GM23338 (cell line): Measurements from ENCODE around the gene SYNDIG1L. TPM values are rescaled to one million over a fixed set of nuclear protein-coding genes. Genes with fewer than 3 reads are reported as not detected.

Experiments used
- ATAC-seq: fragments of 200-7000 bp; cut with Tn5 transposase; 3 replicates; pipeline ENCODE4 v1.9.1; 2020
- DNase-seq: peaks from one replicate; pipeline ENCODE4 v3.0.0-alpha.2; 2015; ENCODE audit warnings: low spot score
- H2AFZ ChIP-seq: fragments of 200-600 bp; sonication (generic); 2 replicates; pipeline ENCODE4 v1.8.0; 2016; ENCODE audit warnings: antibody characterized with exemption, mild to moderate bottlenecking, moderate library complexity
- H3F3A ChIP-seq: fragments of 200-600 bp; sonication (generic); replicated peaks from 2 replicates; pipeline ENCODE4 v1.8.0; 2017; ENCODE audit warnings: antibody characterized with exemption, mixed run types, low read depth
- H3K27ac ChIP-seq: fragments of 200-600 bp; sonication (generic); 2 replicates; pipeline ENCODE4 v1.6.1; 2016; ENCODE audit warnings: low read depth
- H3K27me3 ChIP-seq: fragments of 200-600 bp; sonication (generic); 2 replicates; pipeline ENCODE4 v1.8.0; 2016; ENCODE audit warnings: mild to moderate bottlenecking, mixed run types, moderate library complexity; ENCODE audit not compliant: insufficient read depth
- H3K36me3 ChIP-seq: fragments of 200-600 bp; sonication (generic); 2 replicates; pipeline ENCODE4 v1.8.0; 2016; ENCODE audit warnings: mild to moderate bottlenecking; ENCODE audit not compliant: insufficient read depth
- H3K4me1 ChIP-seq: fragments of 200-600 bp; sonication (generic); 2 replicates; pipeline ENCODE4 v1.8.0; 2016; ENCODE audit warnings: mild to moderate bottlenecking, moderate library complexity; ENCODE audit not compliant: insufficient read depth
- H3K4me2 ChIP-seq: fragments of 200-600 bp; sonication (generic); 2 replicates; pipeline ENCODE4 v1.7.1; 2017; ENCODE audit warnings: mixed run types
- H3K4me3 ChIP-seq: fragments of 200-600 bp; sonication (generic); 2 replicates; pipeline ENCODE4 v1.6.1; 2016; ENCODE audit warnings: mixed run types
- H3K79me2 ChIP-seq: fragments of 200-600 bp; sonication (generic); replicated peaks from 2 replicates; pipeline ENCODE4 v1.8.0; 2017; ENCODE audit warnings: mild to moderate bottlenecking; ENCODE audit not compliant: insufficient read depth
- H3K9me2 ChIP-seq: fragments of 200-600 bp; sonication (generic); 2 replicates; pipeline ENCODE4 v1.8.0; 2017; ENCODE audit not compliant: insufficient read depth
- H4K20me1 ChIP-seq: fragments of 200-600 bp; sonication (generic); replicated peaks from 2 replicates; pipeline ENCODE4 v1.8.0; 2017; ENCODE audit warnings: mild to moderate bottlenecking; ENCODE audit not compliant: insufficient read depth
- H3K27ac Mint-ChIP-seq: 2 replicates; pipeline ENCODE4 v1.8.0; 2020; ENCODE audit warnings: inconsistent platforms, mild to moderate bottlenecking, moderate library complexity, mixed read lengths
- H3K27me3 Mint-ChIP-seq: 3 replicates; pipeline ENCODE4 v1.8.0; 2022; ENCODE audit warnings: low read depth, mild to moderate bottlenecking, moderate library complexity, mixed read lengths, inconsistent platforms; ENCODE audit not compliant: insufficient read depth, poor library complexity
- H3K36me3 Mint-ChIP-seq: 3 replicates; pipeline ENCODE4 v1.8.0; 2021; ENCODE audit warnings: low read depth, mild to moderate bottlenecking, inconsistent platforms, moderate library complexity, mixed read lengths
- H3K4me1 Mint-ChIP-seq: 3 replicates; pipeline ENCODE4 v1.8.0; 2020; ENCODE audit warnings: mild to moderate bottlenecking, inconsistent platforms, mixed read lengths
- H3K4me3 Mint-ChIP-seq: 3 replicates; pipeline ENCODE4 v1.8.0; 2021; ENCODE audit warnings: moderate library complexity, mild to moderate bottlenecking, inconsistent platforms, mixed read lengths
- H3K9me3 Mint-ChIP-seq: 3 replicates; pipeline ENCODE4 v1.8.0; 2020; ENCODE audit warnings: moderate library complexity, mild to moderate bottlenecking, inconsistent platforms, mixed read lengths
- CREB1 ChIP-seq: fragments of 250-450 bp; sonication (Bioruptor Pico); IDR thresholded peaks from 2 replicates; pipeline ENCODE4 v1.5.0; 2020; ENCODE audit warnings: low read depth, mild to moderate bottlenecking, moderate library complexity
- CTCF ChIP-seq, 2 experiments: fragments of 200-600 bp in 1 of 2; sonication (generic) in 1 of 2; conservative IDR thresholded peaks; 2 replicates each; pipeline versions ENCODE4 v1.5.1 to v1.6.1; 2016 to 2017; ENCODE audit warnings: antibody characterized with exemption in 2 of 2, low read depth in 2 of 2, mild to moderate bottlenecking in 2 of 2, moderate library complexity in 1 of 2
- EZH2 ChIP-seq: fragments of 200-600 bp; sonication (generic); IDR thresholded peaks from one replicate; pipeline ENCODE4 v1.8.0; 2017; ENCODE audit warnings: antibody characterized with exemption, mild to moderate bottlenecking, low read depth; ENCODE audit not compliant: unreplicated experiment
- EZH2phosphoT487 ChIP-seq: fragments of 200-600 bp; sonication (generic); IDR thresholded peaks from one replicate; pipeline ENCODE4 v1.8.1; 2018; ENCODE audit warnings: antibody characterized with exemption; ENCODE audit not compliant: unreplicated experiment
- NANOG ChIP-seq: IDR thresholded peaks from 2 replicates; pipeline ENCODE4 v1.6.1; 2016; ENCODE audit warnings: antibody characterized with exemption, borderline replicate concordance
- REST ChIP-seq: IDR thresholded peaks from one replicate; pipeline ENCODE4 v1.6.1; 2018; ENCODE audit warnings: antibody characterized with exemption; ENCODE audit not compliant: unreplicated experiment
- STAT1 ChIP-seq: IDR thresholded peaks from one replicate; pipeline ENCODE4 v1.6.1; 2016; ENCODE audit warnings: antibody characterized with exemption; ENCODE audit not compliant: unreplicated experiment
- ZNF462 ChIP-seq: fragments of 250-450 bp; sonication (Bioruptor Pico); IDR thresholded peaks from 2 replicates; pipeline ENCODE4 v1.5.0; 2020; ENCODE audit warnings: mild to moderate bottlenecking, moderate library complexity
- polyA plus RNA-seq: library from polyadenylated mRNA; unstranded; fragments of >200 nt; fragmentation: Nextera tagmentation; extraction: Ambion mirVana; gene quantifications from 2 replicates; pipeline ENCODE4 v1.2.1, GENCODE V29; 2016
- total RNA-seq: library from RNA; depleted of rRNA; stranded (reverse); fragments of >200 nt; shearing (Covaris generic); gene quantifications from 2 replicates; pipeline ENCODE4 v1.2.3, GENCODE V29; 2014

SYNDIG1L gene
- total and polyA plus RNA-seq, 2 experiments from 2014 or later, result 0.65 to 2.1 TPM

DNA sequence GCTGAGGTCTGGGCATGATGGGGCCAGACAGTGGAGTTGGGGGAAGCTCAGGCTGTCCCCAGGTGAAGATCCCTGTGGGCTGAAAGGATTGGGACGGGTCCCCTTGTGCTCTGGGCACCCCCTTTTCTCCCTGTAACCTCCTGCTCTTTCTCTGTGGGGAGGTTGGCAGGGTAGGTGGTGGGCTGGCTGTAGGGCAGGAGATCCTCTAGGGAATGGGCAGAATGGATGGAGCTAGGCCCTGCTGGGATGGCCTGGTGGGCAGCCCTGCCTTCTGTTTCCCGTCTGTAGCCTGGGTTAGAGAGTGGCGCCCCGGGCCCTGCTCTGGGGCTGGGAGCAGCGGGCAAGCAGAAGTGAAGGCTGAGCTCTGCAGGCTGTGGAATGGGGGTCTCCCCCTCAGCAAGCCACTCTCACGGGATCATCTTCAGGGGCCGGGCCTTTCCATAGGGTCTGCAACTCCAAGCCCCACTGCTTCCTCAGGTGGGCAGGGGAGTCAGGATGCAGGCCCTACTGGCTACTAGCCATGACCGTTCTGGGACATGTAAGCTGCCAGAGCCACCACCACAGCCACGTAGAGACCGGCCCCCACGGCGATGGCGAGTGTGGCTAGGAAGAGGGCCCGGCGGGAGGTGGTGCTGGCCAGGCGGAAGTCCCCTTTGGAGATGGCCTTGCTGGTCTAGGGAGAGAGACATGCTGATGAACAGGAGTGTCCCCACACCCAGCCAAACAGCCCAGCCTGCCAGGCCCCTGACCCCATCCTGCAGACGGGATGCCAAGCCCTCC is 18.8 kb downstream of the SYNDIG1L start:
- Histone ChIP-seq H3K9me2 (no peaks in the 10 kb centered on the region), H3K27me3 (no peaks in the 10 kb centered on the region), H3F3A (peaks cover 5% of the 10 kb centered on the region; the same call in 1 of the 2 replicates), H2AFZ (no peak overlapping the region), H3K36me3 (no peaks in the 10 kb centered on the region), H4K20me1 (no peaks in the 10 kb centered on the region), H3K27ac (no peak overlapping the region), H3K79me2 (no peaks in the 10 kb centered on the region), H3K4me2 (no peak overlapping the region), H3K4me1 (peaks cover 11% of the 10 kb centered on the region), H3K4me3 (no peak overlapping the region)
- DNase-seq (no peak), ATAC-seq (no peak)
- no peaks in the 10 kb centered on the region for H3K9me3 Mint-ChIP-seq
- TF ChIP-seq NANOG (no peak), CREB1 (CRISPR knock-in tag) (no peak), EZH2 (no peak), EZH2phosphoT487 (no peak), REST (no peak), CTCF (conservative IDR thresholded peaks at IDR 0.05; ENCODE audit: low read depth in 2 of 2) (no peak), STAT1 (no peak), ZNF462 (CRISPR knock-in tag) (no peak)
- H3K27me3 Mint-ChIP-seq, result peaks cover 7% of the 10 kb centered on the region
- no peaks in the 10 kb centered on the region; the same call in 1 of the 3 replicates for H3K36me3 Mint-ChIP-seq
- H3K27ac Mint-ChIP-seq, result 0 out of 2 replicates have a peak overlapping the region, but pooled peaks have one; percentile 37
- H3K4me1 Mint-ChIP-seq, result peaks cover 13% of the 10 kb centered on the region
- no peak overlapping the region for H3K4me3 Mint-ChIP-seq
